A673 (cell line): Measurements from ENCODE around the gene METTL3. TPM values are rescaled to one million over a fixed set of nuclear protein-coding genes. Genes with fewer than 3 reads are reported as not detected.

Experiments used
- BruUV-seq: library from RNA; stranded (reverse); fragments of 400-500 nt; replicated peaks from 2 replicates; lab custom pipeline; 2021; lab: Mats Ljungman, UMichigan
- CTCF ChIA-PET: fragments of 300-600 bp; sonication (Branson Sonifier 250); formaldehyde crosslinking; loops from one replicate; lab custom pipeline; 2022; ENCODE audit warnings: antibody characterized with exemption; lab: Charles Lee
- POLR2A ChIA-PET: fragments of 300-600 bp; sonication (Branson Sonifier 250); formaldehyde crosslinking; loops from one replicate; lab custom pipeline; 2022; ENCODE audit warnings: antibody characterized with exemption; ENCODE audit not compliant: low non-redundant PET; lab: Charles Lee
- DNase-seq: peaks from one replicate; pipeline ENCODE4 v3.0.0-alpha.2; 2015; ENCODE audit warnings: low spot score
- H3K27ac ChIP-seq: fragments of 200-600 bp; sonication (generic); 2 replicates; pipeline ENCODE4 v1.5.1; 2016; ENCODE audit warnings: mixed run types, low read depth, mild to moderate bottlenecking, mixed read lengths, antibody characterized with exemption, low read length; ENCODE audit not compliant: poor library complexity, severe bottlenecking
- H3K27me3 ChIP-seq: fragments of 200-600 bp; sonication (generic); replicated peaks from 2 replicates; pipeline ENCODE4 v1.6.1; 2017; ENCODE audit warnings: mixed run types, low read depth, mild to moderate bottlenecking, mixed read lengths, antibody characterized with exemption, low read length; ENCODE audit not compliant: insufficient read depth, poor library complexity
- H3K36me3 ChIP-seq: fragments of 200-600 bp; sonication (generic); 2 replicates; pipeline ENCODE4 v1.6.1; 2016; ENCODE audit warnings: mixed run types, mild to moderate bottlenecking, mixed read lengths, antibody characterized with exemption, low read length; ENCODE audit not compliant: insufficient read depth, poor library complexity, severe bottlenecking
- H3K4me1 ChIP-seq: fragments of 200-600 bp; sonication (generic); 2 replicates; pipeline ENCODE4 v1.6.1; 2017; ENCODE audit warnings: mixed run types, mild to moderate bottlenecking, mixed read lengths, antibody characterized with exemption, low read length; ENCODE audit not compliant: insufficient read depth, poor library complexity, severe bottlenecking
- H3K4me3 ChIP-seq: fragments of 200-600 bp; sonication (generic); 2 replicates; pipeline ENCODE4 v1.5.1; 2016; ENCODE audit warnings: low read depth, mixed run types, mild to moderate bottlenecking, mixed read lengths, low read length; ENCODE audit not compliant: poor library complexity, severe bottlenecking
- H3K9me3 ChIP-seq: fragments of 200-600 bp; sonication (generic); 2 replicates; pipeline ENCODE4 v1.6.1; 2016; ENCODE audit warnings: mixed run types, low read depth, mild to moderate bottlenecking, mixed read lengths, antibody characterized with exemption, low read length; ENCODE audit not compliant: poor library complexity, severe bottlenecking
- EZH2 ChIP-seq: fragments of 200-600 bp; sonication (generic); IDR thresholded peaks from 2 replicates; pipeline ENCODE4 v1.6.1; 2017; ENCODE audit warnings: borderline replicate concordance, low read depth, mild to moderate bottlenecking, mixed read lengths, antibody characterized with exemption, low read length; ENCODE audit not compliant: poor library complexity, severe bottlenecking
- intact Hi-C: fragments of 100-400 bp; cut with micrococcal nuclease; formaldehyde crosslinking; loops from one replicate; pipeline ENCODE4 v1.10.0; 2022; ENCODE audit not compliant: unreplicated experiment
- total RNA-seq: library from RNA; stranded (reverse); gene quantifications from 2 replicates; pipeline ENCODE4 v1.2.3, GENCODE V29; 2021
- TF ChIP-seq, protein P1 (sequence below): fragments of 300-800, 200-600 bp; sonication (generic); conservative IDR thresholded peaks from 2 replicates; pipeline ENCODE4 v1.5.1; 2017; ENCODE audit warnings: low read depth, mild to moderate bottlenecking, antibody characterized with exemption, low read length, moderate library complexity, mixed read lengths

METTL3 gene
- total RNA-seq, 1 experiment from 2014 or later = 96.3 TPM

GRCh38 chr14:21503376-21503775 lies 7.8 kb downstream of the METTL3 start:
- ChIA-PET CTCF (no interaction called here), POLR2A (no interaction called here)
- Histone ChIP-seq H3K9me3 (no peaks in the 10 kb centered on the region), H3K27me3 (no peaks in the 10 kb centered on the region), H3K36me3 (peaks cover 71% of the 10 kb centered on the region), H3K4me3 (no peak overlapping the region), H3K27ac (no peak overlapping the region), H3K4me1 (no peaks in the 10 kb centered on the region)
- TF ChIP-seq EZH2 = no peak
- TF ChIP-seq, protein P1, sequence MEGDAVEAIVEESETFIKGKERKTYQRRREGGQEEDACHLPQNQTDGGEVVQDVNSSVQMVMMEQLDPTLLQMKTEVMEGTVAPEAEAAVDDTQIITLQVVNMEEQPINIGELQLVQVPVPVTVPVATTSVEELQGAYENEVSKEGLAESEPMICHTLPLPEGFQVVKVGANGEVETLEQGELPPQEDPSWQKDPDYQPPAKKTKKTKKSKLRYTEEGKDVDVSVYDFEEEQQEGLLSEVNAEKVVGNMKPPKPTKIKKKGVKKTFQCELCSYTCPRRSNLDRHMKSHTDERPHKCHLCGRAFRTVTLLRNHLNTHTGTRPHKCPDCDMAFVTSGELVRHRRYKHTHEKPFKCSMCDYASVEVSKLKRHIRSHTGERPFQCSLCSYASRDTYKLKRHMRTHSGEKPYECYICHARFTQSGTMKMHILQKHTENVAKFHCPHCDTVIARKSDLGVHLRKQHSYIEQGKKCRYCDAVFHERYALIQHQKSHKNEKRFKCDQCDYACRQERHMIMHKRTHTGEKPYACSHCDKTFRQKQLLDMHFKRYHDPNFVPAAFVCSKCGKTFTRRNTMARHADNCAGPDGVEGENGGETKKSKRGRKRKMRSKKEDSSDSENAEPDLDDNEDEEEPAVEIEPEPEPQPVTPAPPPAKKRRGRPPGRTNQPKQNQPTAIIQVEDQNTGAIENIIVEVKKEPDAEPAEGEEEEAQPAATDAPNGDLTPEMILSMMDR = no peak
- intact Hi-C loops = no loop called here
- no peak for DNase-seq
- no TSS peak for BruUV-seq

DNA sequence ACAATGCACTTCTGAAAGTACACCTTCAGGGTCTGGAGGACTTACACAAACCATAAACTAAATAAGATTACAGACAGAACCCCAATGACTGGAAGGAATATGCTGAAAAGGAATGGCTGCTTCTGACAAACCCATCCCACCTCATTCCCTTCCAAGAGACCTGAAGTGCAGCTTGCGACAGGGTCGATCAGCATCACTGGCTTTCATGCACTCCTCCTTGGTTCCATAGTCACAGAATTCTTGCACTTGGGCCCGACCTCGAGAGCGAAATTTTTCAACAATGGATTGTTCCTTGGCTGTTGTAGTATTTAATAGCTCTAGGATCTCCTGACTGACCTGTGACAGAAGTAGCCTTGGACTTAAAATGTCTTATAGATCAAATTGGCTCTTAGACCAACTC lies 9.6 kb downstream of the METTL3 start:
- H3K36me3 ChIP-seq = peaks cover 76% of the 10 kb centered on the region
- no peaks in the 10 kb centered on the region for H3K27me3 ChIP-seq
- H3K4me1 ChIP-seq = no peaks in the 10 kb centered on the region
- BruUV-seq = no TSS peak
- no peak for DNase-seq
- intact Hi-C loops = no loop called here
- no peak overlapping the region for H3K27ac ChIP-seq
- TF ChIP-seq, protein P1 = no peak
- no peak for TF ChIP-seq EZH2
- ChIA-PET POLR2A (interaction anchor here (0.6 to 0.7 kb wide), 4 partner anchors 9 to 218 kb away, joined by 3 to 15 read pairs (median 6); partner anchors contain the start of gene METTL3), CTCF (interaction anchor here (0.7 kb wide), 1 partner anchor 55 kb away, joined by 5 read pairs; no protein-coding TSS in a partner anchor)
- H3K9me3 ChIP-seq = no peaks in the 10 kb centered on the region
- H3K4me3 ChIP-seq = no peak overlapping the region

- CTCF ChIA-PET = interaction anchor here (0.5 to 1.7 kb wide), 9 partner anchors 12 to 1019 kb away, joined by 3 to 34 read pairs (median 4); partner anchors contain the start of genes METTL3 and SALL2
- intact Hi-C loops = loop anchor here (1.0 kb wide), 1 partner anchor 58 kb away; no protein-coding TSS in a partner anchor
- H3K36me3 ChIP-seq = peaks cover 95% of the 10 kb centered on the region
These were observed 12.3 kb downstream of the METTL3 start for GRCh38 chr14:21498540-21499526.

More at GRCh38 chr14:21498540-21499526, 12.3 kb downstream of the METTL3 start:
- POLR2A ChIA-PET = interaction anchor here (0.6 kb wide), 1 partner anchor 82 kb away, joined by 3 read pairs; no protein-coding TSS in a partner anchor
- H3K27me3 ChIP-seq = no peaks in the 10 kb centered on the region
- H3K27ac ChIP-seq = no peak overlapping the region
- no peaks in the 10 kb centered on the region for H3K9me3 ChIP-seq
- no peak for TF ChIP-seq EZH2
- TF ChIP-seq, protein P1 = peak; percentile 74
- no peaks in the 10 kb centered on the region for H3K4me1 ChIP-seq
- no peak overlapping the region for H3K4me3 ChIP-seq
- DNase-seq = peak; percentile 85
- no TSS peak for BruUV-seq
